Duodenal mucosa (tissue), 2 donors: ENCODE results near the gene NECAB2.

Experiments
- H3K27ac ChIP-seq: one replicate; pipeline ENCODE4 v1.7.0; 2013; ENCODE audit warnings: low read depth, low read length
- H3K27me3 ChIP-seq, 2 donors: one replicate each; pipeline ENCODE4 v1.7.0; 2013; ENCODE audit warnings: low read length in 2 of 2, control low read depth in 1 of 2; ENCODE audit not compliant: insufficient read depth in 2 of 2, control insufficient read depth in 1 of 2
- H3K36me3 ChIP-seq, 2 donors: one replicate each; pipeline ENCODE4 v1.7.0; 2013; ENCODE audit warnings: low read length in 2 of 2, control low read depth in 1 of 2; ENCODE audit not compliant: insufficient read depth in 2 of 2, control insufficient read depth in 1 of 2
- H3K4me1 ChIP-seq, 2 donors: one replicate each; pipeline ENCODE4 v1.7.0; 2013; ENCODE audit warnings: low read length in 2 of 2, control low read depth in 1 of 2; ENCODE audit not compliant: insufficient read depth in 2 of 2, control insufficient read depth in 1 of 2
- H3K4me3 ChIP-seq, 2 donors: one replicate each; pipeline ENCODE4 v1.7.0; 2013; ENCODE audit warnings: low read length in 2 of 2, low read depth in 1 of 2
- H3K9ac ChIP-seq, 2 donors: one replicate each; pipeline ENCODE4 v1.7.0; 2013; ENCODE audit warnings: low read length in 2 of 2, low read depth in 1 of 2
- H3K9me3 ChIP-seq, 2 donors: one replicate each; pipeline ENCODE4 v1.7.0; 2013; ENCODE audit warnings: low read length in 2 of 2, control low read depth in 1 of 2; ENCODE audit not compliant: control insufficient read depth in 1 of 2

The NECAB2 gene

GRCh38 chr16:84033251-84034195 is 65.5 kb downstream of the NECAB2 start:
- H3K9ac ChIP-seq: no peak overlapping the region
- peaks cover 0 to 5% of the 10 kb centered on the region in 2 donors for H3K9me3 ChIP-seq
- no peak overlapping the region for H3K27ac ChIP-seq
- H3K4me1 ChIP-seq: no peaks in the 10 kb centered on the region
- H3K36me3 ChIP-seq: no peaks in the 10 kb centered on the region
- no peak overlapping the region for H3K4me3 ChIP-seq
- H3K27me3 ChIP-seq: no peaks in the 10 kb centered on the region

GRCh38 chr16:84034516-84034915 is 66.5 kb downstream of the NECAB2 start:
- Histone ChIP-seq H3K27ac (no peak overlapping the region), H3K27me3 (no peaks in the 10 kb centered on the region), H3K4me1 (no peaks in the 10 kb centered on the region), H3K36me3 (no peaks in the 10 kb centered on the region), H3K9me3 (peaks cover 0 to 5% of the 10 kb centered on the region in 2 donors), H3K4me3 (no peak overlapping the region), H3K9ac (no peak overlapping the region)

GRCh38 chr16:84036131-84036530 is 68.1 kb downstream of the NECAB2 start:
- Histone ChIP-seq H3K4me1 (no peaks in the 10 kb centered on the region), H3K9ac (no peak overlapping the region), H3K36me3 (no peaks in the 10 kb centered on the region), H3K27ac (no peak overlapping the region), H3K9me3 (peaks cover 0 to 5% of the 10 kb centered on the region in 2 donors), H3K27me3 (no peaks in the 10 kb centered on the region), H3K4me3 (no peak overlapping the region)

GRCh38 chr16:84036982-84037425 is 69.0 kb downstream of the NECAB2 start:
- Histone ChIP-seq H3K36me3 (no peaks in the 10 kb centered on the region), H3K9me3 (peaks cover 0 to 5% of the 10 kb centered on the region in 2 donors), H3K4me3 (no peak overlapping the region), H3K27ac (no peak overlapping the region), H3K4me1 (no peaks in the 10 kb centered on the region), H3K9ac (no peak overlapping the region), H3K27me3 (no peaks in the 10 kb centered on the region)

- Histone ChIP-seq H3K9ac (no peak overlapping the region), H3K27me3 (peaks cover 3 to 7% of the 10 kb centered on the region in 2 donors), H3K4me1 (no peaks in the 10 kb centered on the region), H3K9me3 (peaks cover 0 to 5% of the 10 kb centered on the region in 2 donors), H3K36me3 (no peaks in the 10 kb centered on the region), H3K27ac (no peak overlapping the region), H3K4me3 (no peak overlapping the region)
These were observed 70.4 kb downstream of the NECAB2 start for GRCh38 chr16:84038469-84038868.

- H3K9ac ChIP-seq: no peak overlapping the region
- H3K27me3 ChIP-seq: peaks cover 10 to 18% of the 10 kb centered on the region in 2 donors
- no peak overlapping the region for H3K27ac ChIP-seq
- H3K36me3 ChIP-seq: no peaks in the 10 kb centered on the region
- no peaks in the 10 kb centered on the region for H3K4me1 ChIP-seq
- no peak overlapping the region for H3K4me3 ChIP-seq
- peaks cover 0 to 5% of the 10 kb centered on the region in 2 donors for H3K9me3 ChIP-seq
These were observed 71.7 kb downstream of the NECAB2 start for GRCh38 chr16:84039696-84040095.

- Histone ChIP-seq H3K27me3 (peaks cover 10 to 18% of the 10 kb centered on the region in 2 donors), H3K36me3 (no peaks in the 10 kb centered on the region), H3K4me1 (no peaks in the 10 kb centered on the region), H3K27ac (no peak overlapping the region), H3K4me3 (no peak overlapping the region), H3K9me3 (peaks cover 0 to 5% of the 10 kb centered on the region in 2 donors), H3K9ac (no peak overlapping the region)
These were observed 72.3 kb downstream of the NECAB2 start for GRCh38 chr16:84040226-84040822.

- Histone ChIP-seq H3K9me3 (peaks cover 0 to 4% of the 10 kb centered on the region in 2 donors), H3K4me3 (no peak overlapping the region), H3K27me3 (peaks cover 10 to 18% of the 10 kb centered on the region in 2 donors), H3K9ac (no peak overlapping the region), H3K4me1 (no peaks in the 10 kb centered on the region), H3K36me3 (no peaks in the 10 kb centered on the region), H3K27ac (no peak overlapping the region)
These were observed 73.1 kb downstream of the NECAB2 start for GRCh38 chr16:84040823-84041820.

GRCh38 chr16:84041881-84042280 is 73.8 kb downstream of the NECAB2 start:
- no peak overlapping the region for H3K27ac ChIP-seq
- peaks cover 10 to 18% of the 10 kb centered on the region in 2 donors for H3K27me3 ChIP-seq
- H3K9me3 ChIP-seq: no peaks in the 10 kb centered on the region
- no peaks in the 10 kb centered on the region for H3K4me1 ChIP-seq
- no peak overlapping the region for H3K4me3 ChIP-seq
- H3K36me3 ChIP-seq: no peaks in the 10 kb centered on the region
- no peak overlapping the region for H3K9ac ChIP-seq
